Subcutaneous adipose tissue (tissue), 4 donors: ENCODE results near the gene WLS. TPM values are rescaled to one million over a fixed set of nuclear protein-coding genes. Genes with fewer than 3 reads are reported as not detected.

Experiments used
- CTCF ChIP-seq: fragments of 450-650 bp; IDR thresholded peaks from one replicate; pipeline ENCODE4 v1.5.1; 2016; ENCODE audit warnings: low read depth, mild to moderate bottlenecking, control low read depth, antibody characterized with exemption, moderate library complexity
- total RNA-seq, 4 donors: library from RNA; depleted of rRNA; stranded (reverse); fragments of >200 nt; gene quantifications; one replicate each; pipeline ENCODE4 v1.1.0, GENCODE V29; 2016

The WLS gene
- total RNA-seq, 4 donors from 2014 or later: 44.7 to 58.3 (median 51.5) TPM

GRCh38 chr1:68197461-68197860, 34.9 kb downstream of the WLS start:
- no peak for TF ChIP-seq CTCF

DNA sequence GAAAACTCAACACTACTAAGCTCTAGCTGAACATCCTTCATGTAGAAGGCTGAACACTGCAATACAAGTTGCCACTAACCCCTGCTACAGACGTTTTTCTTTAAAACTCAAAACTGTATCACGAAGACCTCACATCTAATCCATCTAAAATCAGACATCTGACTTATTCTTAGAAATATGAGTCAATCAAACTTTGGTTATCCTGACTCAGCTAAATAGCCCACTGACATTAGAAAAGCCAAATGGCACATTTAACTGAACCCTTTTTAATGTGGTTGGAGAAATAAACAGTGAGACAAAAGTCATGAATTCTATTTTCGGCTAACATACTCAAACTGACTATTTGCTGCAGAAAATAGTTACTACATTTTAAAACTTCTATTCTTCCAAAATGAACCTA, 35.6 kb downstream of the WLS start:
- no peak for TF ChIP-seq CTCF

GRCh38 chr1:68191717-68192116, 40.6 kb downstream of the WLS start:
- no peak for TF ChIP-seq CTCF

GRCh38 chr1:68188644-68189340, 43.5 kb downstream of the WLS start:
- no peak for TF ChIP-seq CTCF

GRCh38 chr1:68188060-68188538, 44.2 kb downstream of the WLS start:
- TF ChIP-seq CTCF: no peak

DNA sequence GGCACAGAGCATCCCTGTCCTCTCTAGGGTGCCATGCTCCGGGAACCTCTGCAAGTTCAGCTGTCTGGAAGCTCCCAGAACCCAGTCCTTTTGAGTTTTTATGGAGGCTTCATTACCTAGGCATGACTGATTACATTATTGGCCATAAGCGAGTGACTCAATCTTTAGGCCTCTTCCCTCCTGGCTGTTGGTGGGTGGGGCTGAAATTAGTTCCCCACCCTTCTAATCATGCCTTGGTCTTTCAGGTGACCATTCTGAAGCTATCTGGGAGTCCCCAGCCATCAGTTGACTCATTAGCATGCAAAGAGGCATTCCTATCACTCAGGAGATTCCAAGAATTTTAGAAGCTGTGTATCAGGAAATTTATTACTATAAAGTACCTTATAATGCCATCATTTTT, 46.6 kb downstream of the WLS start:
- no peak for TF ChIP-seq CTCF

GRCh38 chr1:68183895-68184294, 48.4 kb downstream of the WLS start:
- TF ChIP-seq CTCF: no peak
